PC-3 (cell line): ENCODE measurements around the gene ISLR2.

Source experiments
- EZH2 ChIP-seq: fragments of 300-600 bp; sonication (generic); IDR thresholded peaks from one replicate; pipeline ENCODE4 v1.6.1; 2017; ENCODE audit warnings: antibody characterized with exemption, mild to moderate bottlenecking, low read length; ENCODE audit not compliant: unreplicated experiment
- TF ChIP-seq, protein P1 (sequence below): fragments of 300-600 bp; sonication (generic); conservative IDR thresholded peaks from 2 replicates; pipeline ENCODE4 v1.5.1; 2017; ENCODE audit warnings: antibody characterized with exemption, low read depth, mild to moderate bottlenecking, low read length

DNA sequence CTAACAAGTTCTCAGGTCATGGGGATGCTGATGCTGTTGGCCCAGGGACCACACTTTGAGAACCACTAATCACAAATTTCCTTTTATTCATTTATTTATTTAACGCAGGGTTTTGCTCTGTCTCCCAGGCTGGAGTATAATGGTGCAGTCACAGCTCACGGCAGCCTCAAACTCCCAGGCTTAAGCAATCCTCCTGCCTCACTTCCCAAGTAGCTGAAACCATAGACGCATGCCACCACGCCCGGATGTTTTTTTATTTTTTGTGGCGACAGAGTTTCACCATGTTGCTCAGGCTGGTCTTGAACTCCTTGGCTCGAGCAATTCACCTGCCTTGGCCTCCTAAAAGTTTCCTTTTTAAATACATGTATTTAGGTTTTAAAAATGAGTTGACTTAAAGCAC is 20.7 kb upstream of the ISLR2 start:
- TF ChIP-seq, protein P1, sequence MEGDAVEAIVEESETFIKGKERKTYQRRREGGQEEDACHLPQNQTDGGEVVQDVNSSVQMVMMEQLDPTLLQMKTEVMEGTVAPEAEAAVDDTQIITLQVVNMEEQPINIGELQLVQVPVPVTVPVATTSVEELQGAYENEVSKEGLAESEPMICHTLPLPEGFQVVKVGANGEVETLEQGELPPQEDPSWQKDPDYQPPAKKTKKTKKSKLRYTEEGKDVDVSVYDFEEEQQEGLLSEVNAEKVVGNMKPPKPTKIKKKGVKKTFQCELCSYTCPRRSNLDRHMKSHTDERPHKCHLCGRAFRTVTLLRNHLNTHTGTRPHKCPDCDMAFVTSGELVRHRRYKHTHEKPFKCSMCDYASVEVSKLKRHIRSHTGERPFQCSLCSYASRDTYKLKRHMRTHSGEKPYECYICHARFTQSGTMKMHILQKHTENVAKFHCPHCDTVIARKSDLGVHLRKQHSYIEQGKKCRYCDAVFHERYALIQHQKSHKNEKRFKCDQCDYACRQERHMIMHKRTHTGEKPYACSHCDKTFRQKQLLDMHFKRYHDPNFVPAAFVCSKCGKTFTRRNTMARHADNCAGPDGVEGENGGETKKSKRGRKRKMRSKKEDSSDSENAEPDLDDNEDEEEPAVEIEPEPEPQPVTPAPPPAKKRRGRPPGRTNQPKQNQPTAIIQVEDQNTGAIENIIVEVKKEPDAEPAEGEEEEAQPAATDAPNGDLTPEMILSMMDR, result no peak
- no peak for TF ChIP-seq EZH2
